Measurements from ENCODE around the gene AMN.

Gene AMN

GRCh38 chr14:102964152-102964730 is 41.8 kb downstream of the AMN start:
- TF ChIP-seq, protein P1, sequence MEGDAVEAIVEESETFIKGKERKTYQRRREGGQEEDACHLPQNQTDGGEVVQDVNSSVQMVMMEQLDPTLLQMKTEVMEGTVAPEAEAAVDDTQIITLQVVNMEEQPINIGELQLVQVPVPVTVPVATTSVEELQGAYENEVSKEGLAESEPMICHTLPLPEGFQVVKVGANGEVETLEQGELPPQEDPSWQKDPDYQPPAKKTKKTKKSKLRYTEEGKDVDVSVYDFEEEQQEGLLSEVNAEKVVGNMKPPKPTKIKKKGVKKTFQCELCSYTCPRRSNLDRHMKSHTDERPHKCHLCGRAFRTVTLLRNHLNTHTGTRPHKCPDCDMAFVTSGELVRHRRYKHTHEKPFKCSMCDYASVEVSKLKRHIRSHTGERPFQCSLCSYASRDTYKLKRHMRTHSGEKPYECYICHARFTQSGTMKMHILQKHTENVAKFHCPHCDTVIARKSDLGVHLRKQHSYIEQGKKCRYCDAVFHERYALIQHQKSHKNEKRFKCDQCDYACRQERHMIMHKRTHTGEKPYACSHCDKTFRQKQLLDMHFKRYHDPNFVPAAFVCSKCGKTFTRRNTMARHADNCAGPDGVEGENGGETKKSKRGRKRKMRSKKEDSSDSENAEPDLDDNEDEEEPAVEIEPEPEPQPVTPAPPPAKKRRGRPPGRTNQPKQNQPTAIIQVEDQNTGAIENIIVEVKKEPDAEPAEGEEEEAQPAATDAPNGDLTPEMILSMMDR (IDR thresholded peaks at IDR 0.05; ENCODE audit: low read depth, low read length, poor library complexity, severe bottlenecking), result no peak
- no peak for TF ChIP-seq EZH2phosphoT487 (IDR thresholded peaks at IDR 0.05; ENCODE audit: borderline replicate concordance, low read length)

DNA sequence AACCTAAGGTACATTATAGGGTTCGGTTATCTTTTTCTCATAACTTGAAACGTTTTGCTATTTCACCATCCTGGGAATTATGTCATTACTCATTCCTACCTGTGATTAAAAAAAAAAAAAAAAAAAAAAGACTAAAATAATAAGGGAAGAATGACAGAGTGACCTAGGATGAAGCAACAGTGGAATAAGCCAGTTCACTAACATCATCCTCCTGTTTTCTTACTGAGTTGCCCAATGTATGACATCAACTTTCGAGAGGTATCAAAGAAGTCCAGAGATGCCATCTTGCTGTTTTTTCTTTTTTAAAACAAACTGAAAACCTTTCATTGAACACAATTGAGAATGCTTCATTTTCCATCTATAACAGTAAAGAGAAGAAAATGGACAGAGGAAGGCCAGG is 42.8 kb downstream of the AMN start:
- no peaks in the 10 kb centered on the region for H3K27me3 ChIP-seq (ENCODE audit: control insufficient read depth, low read length)
- TF ChIP-seq EZH2phosphoT487 (IDR thresholded peaks at IDR 0.05; ENCODE audit: borderline replicate concordance, low read length), result no peak
- TF ChIP-seq, protein P1 (IDR thresholded peaks at IDR 0.05; ENCODE audit: low read depth, low read length, poor library complexity, severe bottlenecking), result no peak
- no peak overlapping the region for H3K27ac ChIP-seq (ENCODE audit: low read depth, low read length)
- no peaks in the 10 kb centered on the region for H4K20me1 ChIP-seq (ENCODE audit: control insufficient read depth, insufficient read depth, low read depth, low read length)
- no peaks in the 10 kb centered on the region for H3K79me2 ChIP-seq (ENCODE audit: control insufficient read depth, low read length)
- no peak overlapping the region for H3K4me2 ChIP-seq (ENCODE audit: low read length)
- H3K4me1 ChIP-seq (ENCODE audit: control insufficient read depth, low read length), result no peaks in the 10 kb centered on the region
- H3K9me3 ChIP-seq (ENCODE audit: control insufficient read depth, insufficient read depth, low read length), result no peaks in the 10 kb centered on the region
- no peak overlapping the region for H3K4me3 ChIP-seq (ENCODE audit: low read length)
- H3K36me3 ChIP-seq (ENCODE audit: control insufficient read depth, low read length), result no peaks in the 10 kb centered on the region
- H3K9me2 ChIP-seq (replicated peaks; ENCODE audit: control insufficient read depth, low read length), result no peaks in the 10 kb centered on the region
- no peaks in the 10 kb centered on the region for H3F3A ChIP-seq (ENCODE audit: control insufficient read depth, insufficient read depth)

More at GRCh38 chr14:102964152-102964730, 41.8 kb downstream of the AMN start:
- Histone ChIP-seq H4K20me1 (ENCODE audit: control insufficient read depth, insufficient read depth, low read depth, low read length) (no peaks in the 10 kb centered on the region), H3K4me2 (ENCODE audit: low read length) (no peak overlapping the region), H3K9me2 (replicated peaks; ENCODE audit: control insufficient read depth, low read length) (no peaks in the 10 kb centered on the region), H3K4me1 (ENCODE audit: control insufficient read depth, low read length) (no peaks in the 10 kb centered on the region), H3K9me3 (ENCODE audit: control insufficient read depth, insufficient read depth, low read length) (no peaks in the 10 kb centered on the region), H3F3A (ENCODE audit: control insufficient read depth, insufficient read depth) (no peaks in the 10 kb centered on the region), H3K4me3 (ENCODE audit: low read length) (no peak overlapping the region), H3K27ac (ENCODE audit: low read depth, low read length) (no peak overlapping the region), H3K36me3 (ENCODE audit: control insufficient read depth, low read length) (no peaks in the 10 kb centered on the region), H3K79me2 (ENCODE audit: control insufficient read depth, low read length) (no peaks in the 10 kb centered on the region), H3K27me3 (ENCODE audit: control insufficient read depth, low read length) (no peaks in the 10 kb centered on the region)

- Histone ChIP-seq H3K79me2 (ENCODE audit: control insufficient read depth, low read length) (no peaks in the 10 kb centered on the region), H3F3A (ENCODE audit: control insufficient read depth, insufficient read depth) (no peaks in the 10 kb centered on the region), H3K4me1 (ENCODE audit: control insufficient read depth, low read length) (no peaks in the 10 kb centered on the region), H3K27me3 (ENCODE audit: control insufficient read depth, low read length) (no peaks in the 10 kb centered on the region), H3K4me3 (ENCODE audit: low read length) (no peak overlapping the region), H3K9me2 (replicated peaks; ENCODE audit: control insufficient read depth, low read length) (no peaks in the 10 kb centered on the region), H3K27ac (ENCODE audit: low read depth, low read length) (no peak overlapping the region), H3K4me2 (ENCODE audit: low read length) (no peak overlapping the region), H3K36me3 (ENCODE audit: control insufficient read depth, low read length) (no peaks in the 10 kb centered on the region), H4K20me1 (ENCODE audit: control insufficient read depth, insufficient read depth, low read depth, low read length) (no peaks in the 10 kb centered on the region), H3K9me3 (ENCODE audit: control insufficient read depth, insufficient read depth, low read length) (no peaks in the 10 kb centered on the region)
- no peak for TF ChIP-seq EZH2phosphoT487 (IDR thresholded peaks at IDR 0.05; ENCODE audit: borderline replicate concordance, low read length)
- TF ChIP-seq, protein P1 (IDR thresholded peaks at IDR 0.05; ENCODE audit: low read depth, low read length, poor library complexity, severe bottlenecking), result no peak
These were observed 43.6 kb downstream of the AMN start for GRCh38 chr14:102965971-102966655.

All from DOHH2 (cell line).